GM12878 (cell line): Measurements from ENCODE around the gene TPMT. TPM values are rescaled to one million over a fixed set of nuclear protein-coding genes. Genes with fewer than 3 reads are reported as not detected.

Experiments used
- ATAC-seq: fragments of 200-7000 bp; cut with Tn5 transposase; 3 replicates; pipeline ENCODE4 v1.9.1; 2020; ENCODE audit warnings: mild to moderate bottlenecking, moderate library complexity
- BruUV-seq: library from RNA; stranded (reverse); fragments of 400-500 nt; replicated peaks from 2 replicates; lab custom pipeline; 2021; lab: Mats Ljungman, UMichigan
- CTCF ChIA-PET: fragments of 300-600 bp; sonication (Branson Sonifier 250); formaldehyde crosslinking; extraction: SDS; loops from one replicate; lab custom pipeline; 2021; ENCODE audit warnings: inconsistent platforms; lab: Yijun Ruan, JAX
- POLR2A ChIA-PET: fragments of 350-600 bp; formaldehyde crosslinking; extraction: SDS; loops from one replicate; lab custom pipeline; 2021; ENCODE audit warnings: inconsistent platforms; lab: Charles Lee
- RAD21 ChIA-PET: fragments of 300-600 bp; sonication (Branson Sonifier 250); formaldehyde crosslinking; loops from one replicate; lab custom pipeline; 2023; ENCODE audit warnings: antibody characterized with exemption; ENCODE audit not compliant: unreplicated experiment; lab: Charles Lee
- SMC1A ChIA-PET: fragments of 300-600 bp; sonication (Branson Sonifier 250); formaldehyde crosslinking; loops from one replicate; lab custom pipeline; 2023; ENCODE audit not compliant: unreplicated experiment, uncharacterized antibody; lab: Charles Lee
- DNase-seq: peaks from one replicate; pipeline ENCODE4 v3.0.0-alpha.2; 2011; ENCODE audit warnings: low read depth, low spot score
- FAIRE-seq: peaks from 3 replicates; lab custom pipeline; 2011; peaks lifted over from hg19 to GRCh38; lab: Jason Lieb, UNC
- H2AFZ ChIP-seq: 2 replicates; pipeline ENCODE4 v1.6.0; 2011; ENCODE audit warnings: low read depth, low read length, control low read depth; ENCODE audit not compliant: control insufficient read depth
- H3K27ac ChIP-seq: 2 replicates; pipeline ENCODE4 v1.5.1; 2011; ENCODE audit warnings: control low read depth; ENCODE audit not compliant: control insufficient read depth, insufficient read depth
- H3K27me3 ChIP-seq, 2 experiments: replicated peaks in 1 of 2; 2 replicates each; pipeline versions ENCODE4 v1.6.0 to v1.6.1; 2011; ENCODE audit warnings: low read length in 1 of 2; ENCODE audit not compliant: control insufficient read depth in 2 of 2, insufficient read depth in 2 of 2
- H3K36me3 ChIP-seq, 2 experiments: 2 replicates each; pipeline ENCODE4 v1.5.1; 2011; ENCODE audit warnings: low read length in 1 of 2; ENCODE audit not compliant: control insufficient read depth in 2 of 2, insufficient read depth in 2 of 2
- H3K4me1 ChIP-seq: 2 replicates; pipeline ENCODE4 v1.6.1; 2011; ENCODE audit warnings: mild to moderate bottlenecking, low read length, moderate library complexity, mixed read lengths; ENCODE audit not compliant: control insufficient read depth, insufficient read depth
- H3K4me2 ChIP-seq: 2 replicates; pipeline ENCODE4 v1.6.0; 2011; ENCODE audit warnings: control low read depth; ENCODE audit not compliant: control insufficient read depth, insufficient read depth
- H3K4me3 ChIP-seq: fragments of 200-600 bp; sonication (generic); 2 replicates; pipeline ENCODE4 v1.5.1; 2016
- H3K79me2 ChIP-seq: 2 replicates; pipeline ENCODE4 v1.6.0; 2011; ENCODE audit warnings: low read length; ENCODE audit not compliant: control insufficient read depth, insufficient read depth
- H3K9ac ChIP-seq: 2 replicates; pipeline ENCODE4 v1.8.0; 2011; ENCODE audit warnings: low read length, control low read depth, mixed read lengths; ENCODE audit not compliant: control insufficient read depth, insufficient read depth
- H3K9me3 ChIP-seq: replicated peaks from 3 replicates; pipeline ENCODE4 v1.5.1; 2011; ENCODE audit warnings: mild to moderate bottlenecking, low read length; ENCODE audit not compliant: control insufficient read depth, insufficient read depth
- H4K20me1 ChIP-seq: 2 replicates; pipeline ENCODE4 v1.6.0; 2011; ENCODE audit not compliant: control insufficient read depth, insufficient read depth
- ATF2 ChIP-seq: IDR thresholded peaks from 2 replicates; pipeline ENCODE4 v1.6.1; 2012; ENCODE audit warnings: low read length, inconsistent platforms
- BMI1 ChIP-seq: fragments of 450-650 bp; IDR thresholded peaks from 2 replicates; pipeline ENCODE4 v1.6.1; 2016; ENCODE audit warnings: mild to moderate bottlenecking, moderate library complexity, borderline replicate concordance
- BRCA1 ChIP-seq: IDR thresholded peaks from 2 replicates; pipeline ENCODE4 v1.6.1; 2011; ENCODE audit warnings: low read depth, low read length, improper control_type of control experiment
- JUNB ChIP-seq: IDR thresholded peaks from 2 replicates; pipeline ENCODE4 v1.6.1; 2016; ENCODE audit warnings: antibody characterized with exemption, mild to moderate bottlenecking
- NBN ChIP-seq: fragments of 450-650 bp; IDR thresholded peaks from 2 replicates; pipeline ENCODE4 v1.6.1; 2016
- NR2F1 ChIP-seq: fragments of 450-650 bp; conservative IDR thresholded peaks from 2 replicates; pipeline ENCODE4 v1.6.1; 2017; ENCODE audit warnings: mild to moderate bottlenecking
- PAX8 ChIP-seq: fragments of 450-650 bp; IDR thresholded peaks from 2 replicates; pipeline ENCODE4 v1.6.1; 2017; ENCODE audit warnings: mild to moderate bottlenecking, moderate library complexity
- RUNX3 ChIP-seq: IDR thresholded peaks from 2 replicates; pipeline ENCODE4 v1.6.1; 2012; ENCODE audit warnings: low read length, inconsistent platforms
- SMAD5 ChIP-seq: IDR thresholded peaks from 2 replicates; pipeline ENCODE4 v1.6.1; 2016; ENCODE audit warnings: antibody characterized with exemption, low read depth
- TCF12 ChIP-seq: IDR thresholded peaks from 2 replicates; pipeline ENCODE4 v1.6.1; 2011; ENCODE audit warnings: low read depth, mild to moderate bottlenecking, low read length
- YBX1 ChIP-seq: fragments of 450-650 bp; IDR thresholded peaks from 2 replicates; pipeline ENCODE4 v1.6.1; 2016; ENCODE audit warnings: antibody characterized with exemption
- ZBED1 ChIP-seq: IDR thresholded peaks from 2 replicates; pipeline ENCODE4 v1.6.1; 2016; ENCODE audit warnings: borderline replicate concordance
- WGBS: methylation state at CpG from one replicate; pipeline ENCODE4 v1.1.6; 2016; ENCODE audit warnings: low lambda C conversion rate; ENCODE audit not compliant: insufficient replicate concordance, insufficient coverage; ENCODE audit errors: missing lambda C conversion rate; 5-methylcytosine and 5-hydroxymethylcytosine counted together
- in situ Hi-C: fragments of 300-500 bp; cut with MboI; formaldehyde crosslinking; loops from 9 replicates; pipeline ENCODE4 v1.14.3; 2018; ENCODE audit warnings: mixed read lengths
- intact Hi-C: fragments of 100-400 bp; cut with micrococcal nuclease; formaldehyde crosslinking; loops from one replicate; pipeline ENCODE4 v1.14.2; 2022; ENCODE audit not compliant: unreplicated experiment
- polyA plus RNA-seq, 11 experiments: library from polyadenylated mRNA; depleted of rRNA in 4 of 11; unstranded in 6 of 11; stranded (reverse) in 5 of 11; fragments of >200 nt; fragmentation: Nextera tagmentation in 4 of 11; fragmentation: Illumina TruSeq in 1 of 11; extraction: Ambion mirVana in 4 of 11; extraction: Trizol in 1 of 11; gene quantifications; 1 replicate in 1 of 11; 2 replicates in 10 of 11; pipeline versions ENCODE4 v1.2.1 to v1.2.3, GENCODE V29; 2011 to 2016; ENCODE audit warnings: inconsistent platforms in 2 of 11, missing spikeins in 2 of 11, low read depth in 1 of 11
- total RNA-seq, 4 experiments: library from RNA; depleted of rRNA in 3 of 4; stranded (reverse); fragments of >200 nt in 3 of 4; fragmentation: Illumina TruSeq in 1 of 4; extraction: Trizol in 1 of 4; gene quantifications; 2 replicates each; pipeline versions ENCODE4 v1.2.1 to v1.2.3, GENCODE V29; 2013 to 2021
- TF ChIP-seq, protein P1 (sequence below): fragments of 450-650 bp; IDR thresholded peaks from 2 replicates; pipeline ENCODE4 v1.6.1; 2016; ENCODE audit warnings: mild to moderate bottlenecking, moderate library complexity, borderline replicate concordance

Gene TPMT
- total and polyA plus RNA-seq, 10 of the 15 experiments (the other 5 are each of a cell fraction or from before 2014, with no cell fraction given), result 7.9 to 18.2 (median 16.3) TPM

DNA sequence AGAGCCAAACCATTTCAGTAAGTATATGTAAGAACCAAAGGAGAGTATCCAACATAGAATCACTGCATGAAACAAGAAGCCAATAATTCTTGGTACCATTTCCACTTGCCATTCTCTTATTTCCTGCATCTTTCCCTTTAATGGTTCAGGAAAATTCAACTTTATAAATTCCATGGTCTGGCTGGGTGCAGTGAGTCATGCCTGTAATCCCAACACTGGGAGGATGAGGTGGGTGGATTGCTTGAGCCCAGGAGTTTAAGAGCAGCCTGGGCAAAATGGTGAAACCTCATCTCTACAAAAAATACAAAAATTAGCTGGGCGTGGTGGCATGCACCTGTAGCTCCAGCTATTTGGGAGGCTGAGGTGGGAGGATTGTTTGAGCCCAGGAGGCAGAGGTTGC lies 53.6 kb downstream of the TPMT start:
- DNase-seq (no peak), FAIRE-seq (no peak), ATAC-seq (no peak)
- no peaks in the 10 kb centered on the region for H3K79me2 ChIP-seq
- intact Hi-C loops (no loop called here), in situ Hi-C loops (no loop called here)
- H3K9me3 ChIP-seq, result no peaks in the 10 kb centered on the region
- H3K27ac ChIP-seq, result no peak overlapping the region
- no peak overlapping the region for H2AFZ ChIP-seq
- no peaks in the 10 kb centered on the region for H3K36me3 ChIP-seq
- no peaks in the 10 kb centered on the region for H4K20me1 ChIP-seq
- TF ChIP-seq RUNX3, result no peak
- no peak for TF ChIP-seq YBX1
- TF ChIP-seq NBN, result no peak
- TF ChIP-seq NR2F1, result no peak
- no peak for TF ChIP-seq PAX8
- no peak for TF ChIP-seq SMAD5
- no peak for TF ChIP-seq ZBED1
- TF ChIP-seq BRCA1, result no peak
- TF ChIP-seq TCF12, result no peak
- TF ChIP-seq, protein P1, sequence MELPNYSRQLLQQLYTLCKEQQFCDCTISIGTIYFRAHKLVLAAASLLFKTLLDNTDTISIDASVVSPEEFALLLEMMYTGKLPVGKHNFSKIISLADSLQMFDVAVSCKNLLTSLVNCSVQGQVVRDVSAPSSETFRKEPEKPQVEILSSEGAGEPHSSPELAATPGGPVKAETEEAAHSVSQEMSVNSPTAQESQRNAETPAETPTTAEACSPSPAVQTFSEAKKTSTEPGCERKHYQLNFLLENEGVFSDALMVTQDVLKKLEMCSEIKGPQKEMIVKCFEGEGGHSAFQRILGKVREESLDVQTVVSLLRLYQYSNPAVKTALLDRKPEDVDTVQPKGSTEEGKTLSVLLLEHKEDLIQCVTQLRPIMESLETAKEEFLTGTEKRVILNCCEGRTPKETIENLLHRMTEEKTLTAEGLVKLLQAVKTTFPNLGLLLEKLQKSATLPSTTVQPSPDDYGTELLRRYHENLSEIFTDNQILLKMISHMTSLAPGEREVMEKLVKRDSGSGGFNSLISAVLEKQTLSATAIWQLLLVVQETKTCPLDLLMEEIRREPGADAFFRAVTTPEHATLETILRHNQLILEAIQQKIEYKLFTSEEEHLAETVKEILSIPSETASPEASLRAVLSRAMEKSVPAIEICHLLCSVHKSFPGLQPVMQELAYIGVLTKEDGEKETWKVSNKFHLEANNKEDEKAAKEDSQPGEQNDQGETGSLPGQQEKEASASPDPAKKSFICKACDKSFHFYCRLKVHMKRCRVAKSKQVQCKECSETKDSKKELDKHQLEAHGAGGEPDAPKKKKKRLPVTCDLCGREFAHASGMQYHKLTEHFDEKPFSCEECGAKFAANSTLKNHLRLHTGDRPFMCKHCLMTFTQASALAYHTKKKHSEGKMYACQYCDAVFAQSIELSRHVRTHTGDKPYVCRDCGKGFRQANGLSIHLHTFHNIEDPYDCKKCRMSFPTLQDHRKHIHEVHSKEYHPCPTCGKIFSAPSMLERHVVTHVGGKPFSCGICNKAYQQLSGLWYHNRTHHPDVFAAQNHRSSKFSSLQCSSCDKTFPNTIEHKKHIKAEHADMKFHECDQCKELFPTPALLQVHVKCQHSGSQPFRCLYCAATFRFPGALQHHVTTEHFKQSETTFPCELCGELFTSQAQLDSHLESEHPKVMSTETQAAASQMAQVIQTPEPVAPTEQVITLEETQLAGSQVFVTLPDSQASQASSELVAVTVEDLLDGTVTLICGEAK, result no peak
- no peak for TF ChIP-seq JUNB
- no peak for TF ChIP-seq BMI1
- TF ChIP-seq ATF2, result no peak
- H3K9ac ChIP-seq, result no peak overlapping the region
- no TSS peak for BruUV-seq
- H3K4me1 ChIP-seq, result no peaks in the 10 kb centered on the region
- ChIA-PET POLR2A (no interaction called here), CTCF (no interaction called here), RAD21 (no interaction called here), SMC1A (no interaction called here)
- no peak overlapping the region for H3K4me3 ChIP-seq
- no peak overlapping the region for H3K4me2 ChIP-seq
- no peaks in the 10 kb centered on the region for H3K27me3 ChIP-seq
- 0% methylated on average over 1 of the region's 1 CpG for WGBS
